DMS 273 (cell line): ENCODE results near the gene TTLL1.

Experiments used
- DNase-seq: peaks from one replicate; lab custom pipeline; 2025; ENCODE audit not compliant: unreplicated experiment; lab: John Stamatoyannopoulos, UW

The TTLL1 gene

GRCh38 chr22:43088984-43089717 is at the start of gene TTLL1:
Gene TTLL1 (minus strand): TSS chr22:43089391. CDS start chr22:43075586, 13,805 bp downstream.
- peak; percentile 91 for DNase-seq

DNA sequence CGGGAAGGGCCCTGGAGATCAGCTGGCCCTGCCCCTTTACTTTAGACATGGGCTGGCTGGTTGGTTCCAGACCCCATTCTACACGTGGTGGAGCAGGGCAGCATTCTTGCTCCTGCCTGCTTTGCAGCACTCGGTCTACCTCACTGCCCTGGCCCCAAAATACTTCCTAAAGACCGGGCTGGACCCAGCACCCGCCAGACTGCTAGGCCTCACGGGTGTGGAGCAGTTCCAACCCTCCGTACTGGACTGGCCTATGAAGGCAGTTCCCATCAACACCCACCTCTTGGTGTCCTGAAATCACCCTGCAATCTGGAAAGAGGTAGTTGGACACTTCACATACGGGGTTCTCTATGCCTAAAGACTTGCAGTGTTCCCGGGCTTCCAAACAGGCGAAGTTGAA is 47.6 kb upstream of the TTLL1 start:
- no peak for DNase-seq

DNA sequence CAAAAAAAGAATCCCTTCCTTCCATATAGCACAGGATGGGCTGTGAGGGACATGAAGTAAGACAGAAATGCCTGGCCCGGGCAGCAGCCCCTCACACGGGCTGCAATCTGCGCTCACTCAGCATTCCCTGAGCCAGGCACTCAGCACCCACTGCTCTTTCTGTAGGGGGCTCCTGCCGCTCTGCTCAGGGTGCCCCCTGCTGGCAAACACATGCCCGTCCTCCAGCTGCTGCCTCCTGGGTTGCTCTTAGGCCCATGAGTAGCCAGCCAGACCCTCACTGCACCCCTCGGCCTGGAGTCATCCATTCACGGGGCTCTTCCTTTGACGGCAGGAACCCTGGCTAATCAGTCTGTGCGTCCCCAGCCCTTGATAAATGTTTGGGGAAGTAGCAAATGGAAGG is 47.1 kb upstream of the TTLL1 start:
- DNase-seq = peak; percentile 46

GRCh38 chr22:43135565-43135964 is 46.4 kb upstream of the TTLL1 start:
- no peak for DNase-seq

DNA sequence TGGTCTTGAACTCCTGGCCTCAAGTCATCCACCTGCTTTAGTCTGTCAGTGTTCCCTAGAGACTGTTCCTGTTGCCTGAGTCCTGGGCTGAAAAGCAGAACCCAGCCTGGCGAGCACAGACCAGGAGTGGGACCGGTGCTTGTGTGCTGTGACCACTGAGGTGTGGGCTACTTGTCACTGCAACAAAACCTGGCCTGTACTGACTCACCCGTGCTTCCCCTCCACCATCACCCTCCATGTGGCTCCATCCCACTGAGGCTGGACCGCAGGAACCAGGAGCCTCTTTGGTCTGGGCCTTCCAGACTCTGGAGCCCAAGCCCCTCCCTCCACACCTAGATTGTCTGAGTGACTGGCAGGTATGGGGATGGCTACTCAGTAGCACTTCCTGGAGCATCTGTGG is 45.4 kb upstream of the TTLL1 start:
- no peak for DNase-seq

- DNase-seq = no peak
These were observed 44.2 kb upstream of the TTLL1 start for GRCh38 chr22:43133401-43133800.

- DNase-seq = no peak
These were observed 42.7 kb upstream of the TTLL1 start for GRCh38 chr22:43131773-43132501.

DNA sequence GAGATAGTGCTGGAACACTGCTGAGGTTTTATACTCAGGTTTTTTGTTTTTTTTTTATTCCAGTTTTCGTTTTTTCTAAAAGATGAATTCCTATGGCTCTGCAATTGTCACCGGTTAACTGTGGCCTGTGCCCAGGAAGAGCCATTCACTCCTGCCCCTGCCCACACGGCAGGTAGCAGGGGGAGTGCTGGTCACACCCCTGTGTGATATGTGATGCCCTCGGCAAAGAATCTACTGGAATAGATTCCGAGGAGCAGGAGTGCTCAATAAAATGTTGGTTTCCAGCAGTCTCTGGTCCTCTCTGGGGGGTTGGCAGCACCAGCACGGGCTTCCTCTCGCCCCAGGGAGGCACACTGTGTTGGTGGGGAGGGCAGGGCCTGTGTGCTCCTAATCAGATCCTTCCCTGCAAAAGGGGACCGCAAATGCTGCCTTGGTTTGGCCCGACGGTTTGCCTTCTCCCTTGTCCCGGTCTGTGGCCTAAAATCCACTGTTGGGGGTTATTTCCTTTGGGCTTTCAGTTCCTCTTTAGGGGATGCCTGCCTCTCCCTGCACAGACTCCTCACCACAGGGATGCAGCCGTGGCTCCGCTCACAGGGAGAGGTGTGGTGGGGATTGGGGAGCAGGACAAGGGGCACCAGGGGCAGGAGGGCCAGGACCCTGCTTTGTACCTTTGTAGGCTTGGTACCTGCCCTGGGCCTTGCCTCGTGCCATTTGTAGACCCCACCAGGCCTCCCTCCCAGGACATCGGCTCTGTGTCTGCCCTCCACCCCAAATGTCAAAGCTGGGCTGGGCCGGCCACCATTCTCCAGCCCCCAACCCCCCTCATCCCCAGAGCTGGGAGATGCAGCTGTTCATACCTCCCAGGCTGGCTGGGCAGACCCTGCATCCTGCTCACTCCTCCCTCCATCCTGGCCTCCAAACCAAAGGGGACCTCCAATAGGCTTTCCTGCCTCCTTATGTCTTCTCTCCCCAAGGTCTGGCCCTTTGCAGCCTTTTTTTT is 40.5 kb upstream of the TTLL1 start:
- DNase-seq = no peak

- DNase-seq = peak; percentile 42
These were observed 39.8 kb upstream of the TTLL1 start for GRCh38 chr22:43128928-43129424.

DNA sequence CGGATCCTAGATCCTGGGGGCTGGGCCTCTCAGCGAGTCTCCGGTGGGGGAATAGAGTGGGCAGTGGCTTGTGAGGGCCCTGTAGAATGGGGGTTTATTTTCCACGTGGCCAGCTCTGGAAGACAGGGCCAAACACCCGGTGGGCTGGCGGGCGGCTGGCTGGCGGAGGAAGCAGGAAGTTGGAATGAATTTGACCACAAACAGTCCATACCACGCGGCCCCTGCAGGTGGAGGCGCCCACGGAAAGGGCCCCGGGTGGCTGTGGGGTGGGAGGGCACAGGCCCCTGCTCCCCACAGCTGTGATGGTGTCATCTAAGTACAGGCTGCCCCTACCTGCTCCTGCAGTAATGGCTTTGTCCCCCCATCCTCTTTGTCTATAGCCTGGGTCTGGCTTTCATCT is 38.9 kb upstream of the TTLL1 start:
- DNase-seq = no peak

DNA sequence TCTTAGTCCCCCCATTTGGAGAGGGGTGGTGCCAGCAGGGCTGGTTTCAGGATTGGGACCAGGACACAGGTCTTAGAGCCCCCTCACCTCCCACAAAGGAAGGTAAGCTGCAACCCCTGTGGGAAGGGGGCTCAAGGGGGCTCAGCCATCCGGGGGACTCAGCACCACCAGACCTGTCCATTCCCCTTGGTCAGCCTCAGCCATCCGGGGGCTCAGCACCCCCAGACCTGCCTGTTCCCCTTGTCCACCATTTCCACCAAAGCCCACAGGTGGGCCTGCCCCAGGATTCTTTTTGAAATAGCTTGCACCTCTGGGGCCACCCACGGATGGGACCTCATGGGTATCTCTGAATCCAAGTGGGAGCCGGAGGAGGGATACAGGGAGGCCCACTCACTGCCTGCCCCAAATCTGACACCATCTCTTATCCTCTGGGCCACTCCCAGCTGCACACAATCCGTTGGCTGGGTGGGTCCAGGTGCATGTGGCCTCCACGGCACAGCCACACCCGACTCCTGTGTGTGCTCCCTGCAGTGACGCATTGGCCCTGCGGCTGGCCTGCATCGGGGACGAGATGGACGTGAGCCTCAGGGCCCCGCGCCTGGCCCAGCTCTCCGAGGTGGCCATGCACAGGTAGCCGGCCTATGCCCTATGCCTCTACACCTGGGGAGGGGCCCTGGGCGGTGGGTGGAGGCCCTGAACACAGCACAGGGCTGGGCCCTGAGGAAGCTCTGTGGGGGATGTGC is 38.1 kb upstream of the TTLL1 start:
- no peak for DNase-seq

DNA sequence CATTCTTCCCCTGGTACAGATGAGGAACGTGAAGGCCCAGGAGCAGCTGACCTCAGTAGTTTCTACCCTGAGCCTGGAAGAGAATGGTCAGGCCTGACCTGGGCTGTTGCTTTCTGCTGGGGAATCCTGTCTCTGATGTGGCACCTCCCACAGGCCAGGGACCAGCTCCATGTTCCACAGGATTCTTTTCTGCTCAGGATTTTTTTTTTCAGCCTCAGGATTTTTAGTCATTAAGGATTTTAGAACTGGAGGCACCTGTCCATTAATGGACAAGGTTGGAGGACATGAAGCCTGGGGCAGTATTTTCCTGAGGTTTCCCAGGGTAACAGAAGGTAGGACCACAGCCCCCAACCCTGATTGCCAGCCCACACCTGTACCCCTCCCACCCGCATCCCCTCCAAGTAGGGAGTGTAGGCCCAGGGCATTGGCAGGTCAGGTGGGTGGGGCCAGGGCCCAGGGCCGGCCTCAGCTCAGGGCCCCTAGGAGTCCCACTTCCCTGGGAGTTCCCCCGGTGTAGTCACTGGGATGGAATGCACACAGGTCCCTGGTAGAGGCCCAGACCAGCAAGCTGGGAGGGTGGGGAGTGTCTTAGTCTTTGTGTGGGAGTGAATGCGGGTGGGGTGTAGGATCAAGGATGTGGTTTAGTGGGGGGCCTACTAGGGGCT is 37.4 kb upstream of the TTLL1 start:
- DNase-seq = no peak

GRCh38 chr22:43118953-43119458 is 29.8 kb upstream of the TTLL1 start:
- DNase-seq = no peak

GRCh38 chr22:43118024-43118849 is 29.0 kb upstream of the TTLL1 start:
- DNase-seq = no peak

- no peak for DNase-seq
These were observed 27.7 kb upstream of the TTLL1 start for GRCh38 chr22:43116932-43117331.

DNA sequence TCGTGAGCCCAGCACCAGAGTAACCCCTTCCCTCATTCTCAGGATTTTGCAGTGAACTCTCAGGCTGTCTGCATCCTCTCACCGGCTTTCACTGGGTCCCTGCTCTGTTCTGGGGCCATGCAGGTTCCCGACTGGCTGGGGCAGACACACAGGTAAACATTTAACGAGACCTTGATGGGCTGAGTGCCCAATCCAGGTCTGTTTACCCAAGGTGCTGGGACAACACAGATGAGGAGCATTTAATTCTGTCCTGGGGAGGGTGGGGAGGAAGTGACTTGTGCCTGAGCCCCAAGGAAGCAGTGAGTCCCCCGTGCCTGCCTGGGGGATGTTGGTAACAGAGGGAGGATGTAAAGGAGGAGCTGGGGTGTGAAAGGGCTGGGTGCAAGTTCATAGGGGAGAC is 25.8 kb upstream of the TTLL1 start:
- DNase-seq = no peak

DNA sequence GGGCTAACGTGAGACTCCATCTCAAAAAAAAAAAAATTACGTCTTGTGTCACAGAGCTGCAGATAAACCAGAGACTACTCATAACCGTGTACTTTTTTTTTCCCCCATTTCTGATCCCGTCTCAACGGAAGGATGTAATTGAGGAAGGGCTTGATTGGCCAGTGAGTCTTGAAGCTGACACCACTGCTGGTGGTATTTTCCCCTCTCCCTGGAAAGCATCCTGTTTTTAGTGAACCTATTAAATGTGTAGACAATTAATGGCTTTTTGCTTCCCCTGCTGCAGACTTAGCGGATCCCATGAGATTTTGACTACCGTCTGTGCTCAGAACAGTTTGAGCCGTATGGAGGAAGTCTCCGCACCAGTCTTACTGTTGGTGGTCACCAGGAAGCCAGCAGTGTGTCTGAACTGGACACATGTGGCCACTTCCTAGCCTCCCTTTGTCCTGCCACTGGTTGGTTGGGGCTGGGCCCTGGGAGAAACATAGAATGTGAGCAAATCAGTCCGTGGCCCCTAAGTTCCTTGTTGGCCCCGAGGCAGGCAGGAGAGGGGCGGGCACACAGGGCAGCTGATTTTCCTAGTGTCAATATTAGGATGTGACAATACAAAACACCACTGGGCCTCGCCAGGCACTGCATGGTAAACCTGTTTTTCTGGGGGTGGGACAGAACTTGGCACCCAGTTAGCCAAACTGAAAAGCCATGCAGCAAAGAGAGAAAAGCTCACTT is 24.5 kb upstream of the TTLL1 start:
- no peak for DNase-seq

DNA sequence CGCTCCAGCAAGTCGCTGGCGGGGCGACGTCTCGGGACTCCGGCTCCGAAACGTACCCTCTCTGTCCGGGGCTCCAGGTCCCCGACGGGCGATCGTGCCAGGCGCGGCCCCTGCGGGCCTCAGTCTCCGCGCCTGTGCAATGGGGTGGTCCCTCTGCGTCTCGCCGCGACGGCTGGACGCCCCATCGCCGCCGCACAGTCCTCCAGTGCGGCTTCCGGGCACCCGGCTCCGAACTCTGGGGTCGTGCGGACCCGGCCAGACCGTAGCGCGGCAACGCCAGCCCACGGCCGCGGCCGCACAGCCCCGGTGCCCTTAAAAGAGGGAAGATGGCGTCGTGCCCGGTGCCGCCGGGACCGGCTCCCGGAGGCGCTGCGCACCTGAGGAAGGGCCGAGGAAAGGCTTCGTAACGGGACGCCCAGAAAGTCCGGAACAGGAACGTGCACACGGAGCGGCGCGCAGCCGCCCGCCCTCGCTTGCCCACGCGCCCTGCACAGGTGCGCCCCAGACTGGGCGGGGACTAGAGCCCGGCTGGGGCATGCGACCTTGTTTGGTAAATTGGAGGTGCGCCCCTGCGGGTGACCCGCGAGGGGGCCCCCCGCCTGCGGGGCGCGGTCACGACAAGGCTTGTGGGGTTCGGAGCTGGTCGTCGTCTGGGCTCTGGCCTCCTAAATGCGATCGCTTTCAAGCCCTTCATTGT is 21.9 kb upstream of the TTLL1 start:
- DNase-seq = peak; percentile 33
